ENCODE measurements around the gene PLEKHM3. TPM values are rescaled to one million over a fixed set of nuclear protein-coding genes. Genes with fewer than 3 reads are reported as not detected.

Gene PLEKHM3
- total RNA-seq, 1 donor from 2014 or later, result 6.4 TPM

- no peaks in the 10 kb centered on the region for H3K36me3 Mint-ChIP-seq (ENCODE audit: low read depth)
- no peaks in the 10 kb centered on the region for H3K9me3 Mint-ChIP-seq
- peaks cover 7% of the 10 kb centered on the region for H3K4me1 Mint-ChIP-seq (ENCODE audit: low read depth)
- no peak for DNase-seq (ENCODE audit: low spot score)
- intact Hi-C loops (cut with micrococcal nuclease), result no loop called here
- peaks cover 3% of the 10 kb centered on the region for H3K27me3 Mint-ChIP-seq (ENCODE audit: insufficient read depth)
- H3K27ac Mint-ChIP-seq, result no peak overlapping the region
- H3K4me3 Mint-ChIP-seq, result no peak overlapping the region
These were observed 172.5 kb downstream of the PLEKHM3 start for GRCh38 chr2:207852791-207853190.

- Mint-ChIP-seq H3K9me3 (no peaks in the 10 kb centered on the region), H3K4me1 (ENCODE audit: low read depth) (peaks cover 9% of the 10 kb centered on the region), H3K36me3 (ENCODE audit: low read depth) (no peaks in the 10 kb centered on the region), H3K27ac (no peak overlapping the region), H3K4me3 (no peak overlapping the region), H3K27me3 (ENCODE audit: insufficient read depth) (peaks cover 1% of the 10 kb centered on the region)
- intact Hi-C loops (cut with micrococcal nuclease), result no loop called here
- DNase-seq (ENCODE audit: low spot score), result no peak
These were observed 175.9 kb downstream of the PLEKHM3 start for GRCh38 chr2:207849443-207849842.

GRCh38 chr2:207848545-207848928, 176.8 kb downstream of the PLEKHM3 start:
- intact Hi-C loops (cut with micrococcal nuclease), result no loop called here

GRCh38 chr2:207847807-207848544, 177.4 kb downstream of the PLEKHM3 start:
- Mint-ChIP-seq H3K27ac (no peak overlapping the region), H3K27me3 (ENCODE audit: insufficient read depth) (peaks cover 1% of the 10 kb centered on the region), H3K4me1 (ENCODE audit: low read depth) (peaks cover 9% of the 10 kb centered on the region), H3K4me3 (no peak overlapping the region), H3K36me3 (ENCODE audit: low read depth) (no peaks in the 10 kb centered on the region), H3K9me3 (no peaks in the 10 kb centered on the region)
- intact Hi-C loops (cut with micrococcal nuclease), result no loop called here
- DNase-seq (ENCODE audit: low spot score), result no peak

More at GRCh38 chr2:207848545-207848928, 176.8 kb downstream of the PLEKHM3 start:
- no peak overlapping the region for H3K4me3 Mint-ChIP-seq
- peaks cover 9% of the 10 kb centered on the region for H3K4me1 Mint-ChIP-seq (ENCODE audit: low read depth)
- H3K9me3 Mint-ChIP-seq, result no peaks in the 10 kb centered on the region
- H3K27me3 Mint-ChIP-seq (ENCODE audit: insufficient read depth), result peaks cover 1% of the 10 kb centered on the region
- H3K27ac Mint-ChIP-seq, result no peak overlapping the region
- no peak for DNase-seq (ENCODE audit: low spot score)
- no peaks in the 10 kb centered on the region for H3K36me3 Mint-ChIP-seq (ENCODE audit: low read depth)

GRCh38 chr2:207847098-207847806, 178.1 kb downstream of the PLEKHM3 start:
- H3K27ac Mint-ChIP-seq, result no peak overlapping the region
- H3K9me3 Mint-ChIP-seq, result no peaks in the 10 kb centered on the region
- H3K4me1 Mint-ChIP-seq (ENCODE audit: low read depth), result peaks cover 9% of the 10 kb centered on the region
- no peaks in the 10 kb centered on the region for H3K36me3 Mint-ChIP-seq (ENCODE audit: low read depth)
- H3K4me3 Mint-ChIP-seq, result no peak overlapping the region
- intact Hi-C loops (cut with micrococcal nuclease), result no loop called here
- no peak for DNase-seq (ENCODE audit: low spot score)
- peaks cover 1% of the 10 kb centered on the region for H3K27me3 Mint-ChIP-seq (ENCODE audit: insufficient read depth)

DNA sequence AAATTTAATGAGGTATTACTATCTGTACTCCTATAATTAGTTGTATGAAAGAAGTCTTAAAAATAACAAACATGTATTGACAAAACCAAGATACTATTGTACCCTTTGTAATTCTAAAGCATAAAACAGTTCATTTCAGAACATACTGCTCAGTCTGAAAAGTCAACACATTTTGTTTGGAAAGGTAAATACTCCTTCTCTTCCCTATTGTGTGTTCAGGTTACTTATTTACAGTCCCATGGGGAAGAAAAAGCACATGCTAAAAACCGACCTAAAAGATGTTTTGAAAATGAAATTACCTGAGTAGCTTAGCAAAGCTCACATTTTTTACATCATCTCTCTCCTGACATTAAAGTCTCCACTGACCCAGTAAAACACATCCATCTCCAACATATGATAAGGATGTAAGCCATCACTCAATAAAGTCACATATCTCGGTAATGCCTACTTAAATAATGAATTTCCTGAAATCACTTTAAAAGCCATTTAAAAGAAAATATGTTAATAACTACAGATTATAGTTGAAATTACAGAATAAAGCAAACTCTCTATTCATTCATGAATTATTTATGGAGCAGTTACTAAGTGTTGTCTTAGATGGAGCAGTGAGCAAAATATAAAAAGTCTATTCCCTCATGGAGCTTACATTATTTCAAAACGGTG, 180.0 kb downstream of the PLEKHM3 start:
- no peaks in the 10 kb centered on the region for H3K27me3 Mint-ChIP-seq (ENCODE audit: insufficient read depth)

DNA sequence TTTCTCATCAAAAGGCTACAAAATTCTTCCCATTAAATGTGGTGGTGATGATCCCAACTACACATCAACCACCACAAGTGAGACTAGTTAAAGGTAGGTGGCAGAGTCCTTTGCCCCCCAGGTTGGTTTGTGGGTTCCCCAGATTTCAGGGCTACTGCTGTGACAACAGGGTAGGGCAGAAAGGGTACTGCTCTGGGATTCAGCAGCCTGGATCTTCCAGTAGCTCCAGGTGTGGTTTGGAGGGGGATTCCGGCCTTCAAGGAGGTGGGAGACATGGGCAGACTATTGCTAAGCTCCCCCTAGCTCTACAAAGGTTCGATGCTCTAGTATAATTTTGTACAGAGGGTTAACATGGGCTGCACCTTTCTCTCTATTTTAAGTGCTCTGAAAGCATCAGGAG, 180.7 kb downstream of the PLEKHM3 start:
- no peak for DNase-seq (ENCODE audit: low spot score)
- peaks cover 9% of the 10 kb centered on the region for H3K4me1 Mint-ChIP-seq (ENCODE audit: low read depth)
- H3K27ac Mint-ChIP-seq, result no peak overlapping the region
- intact Hi-C loops (cut with micrococcal nuclease), result no loop called here
- no peaks in the 10 kb centered on the region for H3K36me3 Mint-ChIP-seq (ENCODE audit: low read depth)
- no peaks in the 10 kb centered on the region for H3K27me3 Mint-ChIP-seq (ENCODE audit: insufficient read depth)
- no peaks in the 10 kb centered on the region for H3K9me3 Mint-ChIP-seq
- H3K4me3 Mint-ChIP-seq, result no peak overlapping the region

More for the DNA sequence above, 180.0 kb downstream of the PLEKHM3 start:
- Mint-ChIP-seq H3K4me1 (ENCODE audit: low read depth) (peaks cover 9% of the 10 kb centered on the region), H3K27ac (no peak overlapping the region), H3K4me3 (no peak overlapping the region), H3K36me3 (ENCODE audit: low read depth) (no peaks in the 10 kb centered on the region), H3K9me3 (no peaks in the 10 kb centered on the region)
- DNase-seq (ENCODE audit: low spot score), result no peak
- intact Hi-C loops (cut with micrococcal nuclease), result no loop called here

DNA sequence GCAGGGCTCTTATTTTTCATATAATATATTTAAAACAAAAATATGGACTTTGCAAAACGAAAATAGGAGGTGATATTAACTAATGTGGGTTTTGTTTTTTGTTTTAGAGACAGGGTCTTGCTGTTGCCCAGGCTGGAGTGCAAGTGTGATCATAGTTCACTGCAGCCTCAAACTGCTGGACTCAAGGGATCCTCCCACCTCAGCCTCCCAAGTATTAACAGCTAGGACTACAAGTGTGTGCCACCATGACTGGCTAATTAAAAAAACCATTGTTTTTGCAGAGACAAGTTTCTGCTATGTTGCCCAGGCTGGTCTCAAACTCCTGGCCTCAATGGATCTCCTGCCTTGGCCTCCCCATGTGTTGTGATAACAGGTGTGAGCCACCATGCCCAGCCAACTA, 185.2 kb downstream of the PLEKHM3 start:
- Mint-ChIP-seq H3K4me1 (ENCODE audit: low read depth) (no peaks in the 10 kb centered on the region), H3K9me3 (no peaks in the 10 kb centered on the region), H3K27me3 (ENCODE audit: insufficient read depth) (no peaks in the 10 kb centered on the region), H3K36me3 (ENCODE audit: low read depth) (no peaks in the 10 kb centered on the region), H3K27ac (no peak overlapping the region), H3K4me3 (no peak overlapping the region)
- DNase-seq (ENCODE audit: low spot score), result no peak
- intact Hi-C loops (cut with micrococcal nuclease), result no loop called here

DNA sequence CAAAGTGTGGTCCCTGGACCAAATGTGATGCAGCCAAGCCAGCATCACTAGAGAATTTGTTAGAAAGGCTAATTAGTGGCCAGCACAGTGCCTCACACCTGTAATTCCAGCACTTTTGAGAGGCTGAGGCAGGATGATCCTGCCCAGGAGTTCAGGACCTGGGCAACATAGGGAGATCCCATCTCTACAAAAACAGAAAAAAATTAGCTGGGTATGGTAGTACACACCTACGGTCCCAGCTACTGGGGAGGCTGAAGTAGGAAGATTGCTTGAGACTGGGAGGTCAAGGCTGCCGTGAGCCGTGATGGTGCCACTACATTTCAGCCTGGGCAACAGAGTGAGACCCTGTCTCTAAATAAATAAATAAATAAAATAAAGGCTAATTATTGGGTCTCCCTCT, 185.8 kb downstream of the PLEKHM3 start:
- Mint-ChIP-seq H3K27ac (no peak overlapping the region), H3K4me1 (ENCODE audit: low read depth) (no peaks in the 10 kb centered on the region), H3K9me3 (no peaks in the 10 kb centered on the region), H3K36me3 (ENCODE audit: low read depth) (no peaks in the 10 kb centered on the region), H3K27me3 (ENCODE audit: insufficient read depth) (no peaks in the 10 kb centered on the region), H3K4me3 (no peak overlapping the region)
- intact Hi-C loops (cut with micrococcal nuclease), result no loop called here
- no peak for DNase-seq (ENCODE audit: low spot score)

DNA sequence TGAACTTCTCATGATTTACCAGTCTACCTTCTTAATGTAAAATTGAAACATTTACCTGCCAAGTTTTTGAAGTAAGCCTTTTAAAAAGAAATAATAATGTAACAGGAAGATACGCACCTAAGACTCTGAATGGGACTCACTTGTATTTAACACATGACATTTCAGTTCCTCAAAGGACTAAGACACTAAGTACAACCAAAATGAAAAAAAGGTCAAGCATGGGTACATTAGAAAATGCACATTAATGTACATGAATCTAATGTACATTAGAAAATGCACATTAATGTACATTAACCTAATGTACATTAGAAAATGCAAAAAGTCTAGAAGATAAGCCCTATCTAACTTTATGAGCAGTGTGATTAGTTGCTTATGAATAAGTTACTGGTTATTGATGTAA, 186.3 kb downstream of the PLEKHM3 start:
- H3K4me3 Mint-ChIP-seq, result no peak overlapping the region
- H3K4me1 Mint-ChIP-seq (ENCODE audit: low read depth), result no peaks in the 10 kb centered on the region
- intact Hi-C loops (cut with micrococcal nuclease), result no loop called here
- no peaks in the 10 kb centered on the region for H3K9me3 Mint-ChIP-seq
- no peaks in the 10 kb centered on the region for H3K36me3 Mint-ChIP-seq (ENCODE audit: low read depth)
- DNase-seq (ENCODE audit: low spot score), result no peak
- no peak overlapping the region for H3K27ac Mint-ChIP-seq
- no peaks in the 10 kb centered on the region for H3K27me3 Mint-ChIP-seq (ENCODE audit: insufficient read depth)

DNA sequence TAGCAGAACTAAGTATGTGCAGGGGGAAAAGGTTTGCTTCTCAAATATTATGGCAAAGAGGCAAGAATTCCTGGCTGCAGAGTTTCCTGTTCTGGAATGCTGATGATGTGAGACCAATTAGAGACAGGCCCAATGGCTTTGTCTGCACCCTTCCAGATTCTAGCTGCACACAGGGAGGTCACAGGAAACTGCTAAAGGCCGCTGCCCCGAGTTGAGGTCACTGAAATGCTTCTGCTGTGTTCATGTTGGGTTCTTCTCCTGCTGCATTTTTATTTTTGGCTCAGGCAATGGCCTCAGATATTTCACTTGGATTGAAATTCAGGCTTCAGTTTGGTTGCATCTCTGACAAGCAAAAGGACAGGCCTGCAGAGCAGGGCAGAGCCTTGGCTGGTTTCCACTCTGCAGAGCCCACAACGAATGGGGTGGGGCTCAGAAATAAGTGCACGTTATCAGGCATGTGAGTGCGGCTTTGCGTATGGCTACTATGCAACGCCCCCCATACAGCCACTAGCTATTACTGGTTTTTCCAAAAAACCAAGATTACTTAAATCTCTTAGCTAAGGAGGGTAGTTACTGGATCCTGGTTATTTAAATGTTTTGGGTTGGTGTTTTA, 188.7 kb downstream of the PLEKHM3 start:
- peaks cover 8% of the 10 kb centered on the region for H3K4me1 Mint-ChIP-seq (ENCODE audit: low read depth)
- intact Hi-C loops (cut with micrococcal nuclease), result no loop called here
- no peaks in the 10 kb centered on the region for H3K27me3 Mint-ChIP-seq (ENCODE audit: insufficient read depth)
- no peaks in the 10 kb centered on the region for H3K9me3 Mint-ChIP-seq
- H3K36me3 Mint-ChIP-seq (ENCODE audit: low read depth), result no peaks in the 10 kb centered on the region
- no peak for DNase-seq (ENCODE audit: low spot score)
- no peak overlapping the region for H3K27ac Mint-ChIP-seq
- no peak overlapping the region for H3K4me3 Mint-ChIP-seq

- Mint-ChIP-seq H3K9me3 (no peaks in the 10 kb centered on the region), H3K4me3 (no peak overlapping the region), H3K27ac (no peak overlapping the region), H3K36me3 (ENCODE audit: low read depth) (no peaks in the 10 kb centered on the region), H3K4me1 (ENCODE audit: low read depth) (peaks cover 8% of the 10 kb centered on the region), H3K27me3 (ENCODE audit: insufficient read depth) (no peaks in the 10 kb centered on the region)
- DNase-seq (ENCODE audit: low spot score), result no peak
- intact Hi-C loops (cut with micrococcal nuclease), result no loop called here
These were observed 189.5 kb downstream of the PLEKHM3 start for GRCh38 chr2:207835805-207836204.

DNA sequence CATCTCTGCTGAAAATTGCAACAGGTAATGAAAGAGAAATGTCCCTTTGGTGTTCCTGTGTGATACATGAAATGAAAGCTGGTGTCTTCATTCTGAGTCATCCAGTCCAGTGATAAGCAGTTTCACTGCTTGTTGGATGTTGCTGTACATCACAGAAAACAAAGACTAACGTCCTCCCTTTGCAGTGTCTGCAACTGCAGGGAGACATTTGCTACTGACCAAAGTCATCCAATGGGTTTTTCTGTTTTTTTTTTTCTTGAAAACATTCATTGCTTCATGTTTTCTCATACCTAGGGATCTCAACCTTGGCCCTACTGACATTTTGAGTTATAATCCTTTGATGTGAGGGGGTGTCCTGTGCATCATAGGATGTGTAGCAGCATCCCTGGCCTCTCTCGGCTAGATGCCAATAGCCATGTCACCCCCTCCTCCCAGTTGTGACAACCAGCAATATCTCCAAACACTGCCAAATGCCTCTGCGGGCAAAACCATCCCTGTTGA, 192.0 kb downstream of the PLEKHM3 start:
- Mint-ChIP-seq H3K4me1 (ENCODE audit: low read depth) (peaks cover 16% of the 10 kb centered on the region), H3K27ac (no peak overlapping the region), H3K4me3 (no peak overlapping the region), H3K27me3 (ENCODE audit: insufficient read depth) (no peaks in the 10 kb centered on the region), H3K36me3 (ENCODE audit: low read depth) (no peaks in the 10 kb centered on the region), H3K9me3 (no peaks in the 10 kb centered on the region)
- intact Hi-C loops (cut with micrococcal nuclease), result no loop called here
- no peak for DNase-seq (ENCODE audit: low spot score)
